Activated T-cell treated with anti-CD3 and anti-CD28 coated beads, Interleukin-2, amount 50 U/mL, for 4 hours (primary cell): ENCODE results near the gene CHST11. TPM values are rescaled to one million over a fixed set of nuclear protein-coding genes. Genes with fewer than 3 reads are reported as not detected.

Source experiments
- ATAC-seq, 2 donors: fragments of 200-7000 bp; cut with Tn5 transposase; one replicate each; pipeline ENCODE4 v1.10.0; 2021
- DNase-seq: peaks from one replicate; pipeline ENCODE4 v3.0.0-alpha.2; 2020
- H3K27me3 Mint-ChIP-seq: one replicate; pipeline ENCODE4 v1.8.0; 2021; ENCODE audit warnings: low read depth, mixed read lengths
- H3K36me3 Mint-ChIP-seq: one replicate; pipeline ENCODE4 v1.8.0; 2022; ENCODE audit warnings: mixed read lengths; ENCODE audit not compliant: insufficient read depth
- H3K4me1 Mint-ChIP-seq: one replicate; pipeline ENCODE4 v1.8.0; 2021; ENCODE audit warnings: low read depth, mixed read lengths
- H3K4me3 Mint-ChIP-seq: one replicate; pipeline ENCODE4 v1.8.0; 2021; ENCODE audit warnings: mild to moderate bottlenecking, moderate library complexity, mixed read lengths
- H3K9me3 Mint-ChIP-seq: one replicate; pipeline ENCODE4 v1.8.0; 2021; ENCODE audit warnings: mixed read lengths
- total RNA-seq, 3 donors: library from RNA; stranded (reverse); gene quantifications; one replicate each; pipeline ENCODE4 v1.2.1, GENCODE V29; 2021

CHST11 gene
- total RNA-seq, 3 donors from 2014 or later, result 40.5 to 70.7 (median 61.7) TPM

- peaks cover 5% of the 10 kb centered on the region for H3K36me3 Mint-ChIP-seq
- H3K4me3 Mint-ChIP-seq, result no peak overlapping the region
- H3K4me1 Mint-ChIP-seq, result peaks cover 54% of the 10 kb centered on the region
- H3K27me3 Mint-ChIP-seq, result no peaks in the 10 kb centered on the region
- no peaks in the 10 kb centered on the region for H3K9me3 Mint-ChIP-seq
- ATAC-seq (no peak), DNase-seq (no peak)
Measured at GRCh38 chr12:104698871-104699270, 242.1 kb downstream of the CHST11 start.

GRCh38 chr12:104699489-104700190 lies 242.9 kb downstream of the CHST11 start:
- no peak overlapping the region for H3K4me3 Mint-ChIP-seq
- DNase-seq, result no peak
- ATAC-seq, result peak; percentile 8 to 9
- peaks cover 49% of the 10 kb centered on the region for H3K4me1 Mint-ChIP-seq
- no peaks in the 10 kb centered on the region for H3K27me3 Mint-ChIP-seq
- H3K36me3 Mint-ChIP-seq, result peaks cover 5% of the 10 kb centered on the region
- H3K9me3 Mint-ChIP-seq, result no peaks in the 10 kb centered on the region

- Mint-ChIP-seq H3K4me3 (no peak overlapping the region), H3K27me3 (no peaks in the 10 kb centered on the region), H3K9me3 (no peaks in the 10 kb centered on the region), H3K36me3 (peaks cover 5% of the 10 kb centered on the region), H3K4me1 (peaks cover 43% of the 10 kb centered on the region)
- no peak for ATAC-seq
- no peak for DNase-seq
Measured at GRCh38 chr12:104700324-104700723, 243.6 kb downstream of the CHST11 start.

- Mint-ChIP-seq H3K4me3 (no peak overlapping the region), H3K27me3 (no peaks in the 10 kb centered on the region), H3K36me3 (peaks cover 5% of the 10 kb centered on the region), H3K4me1 (peaks cover 35% of the 10 kb centered on the region), H3K9me3 (no peaks in the 10 kb centered on the region)
- ATAC-seq (no peak), DNase-seq (no peak)
Measured at GRCh38 chr12:104701301-104701700, 244.6 kb downstream of the CHST11 start.

- Mint-ChIP-seq H3K36me3 (peaks cover 5% of the 10 kb centered on the region), H3K9me3 (no peaks in the 10 kb centered on the region), H3K27me3 (no peaks in the 10 kb centered on the region), H3K4me3 (no peak overlapping the region), H3K4me1 (peaks cover 35% of the 10 kb centered on the region)
- DNase-seq, result no peak
- no peak for ATAC-seq
Measured at GRCh38 chr12:104701756-104702155, 245.0 kb downstream of the CHST11 start.

GRCh38 chr12:104702565-104703139 lies 245.9 kb downstream of the CHST11 start:
- H3K4me3 Mint-ChIP-seq, result no peak overlapping the region
- H3K9me3 Mint-ChIP-seq, result no peaks in the 10 kb centered on the region
- H3K36me3 Mint-ChIP-seq, result peaks cover 5% of the 10 kb centered on the region
- ATAC-seq (no peak), DNase-seq (no peak)
- no peaks in the 10 kb centered on the region for H3K27me3 Mint-ChIP-seq
- H3K4me1 Mint-ChIP-seq, result peaks cover 35% of the 10 kb centered on the region

GRCh38 chr12:104703372-104703771 lies 246.6 kb downstream of the CHST11 start:
- DNase-seq, result no peak
- Mint-ChIP-seq H3K4me3 (no peak overlapping the region), H3K9me3 (no peaks in the 10 kb centered on the region), H3K4me1 (peaks cover 32% of the 10 kb centered on the region), H3K36me3 (peaks cover 5% of the 10 kb centered on the region), H3K27me3 (no peaks in the 10 kb centered on the region)
- ATAC-seq, result no peak

GRCh38 chr12:104704224-104704779 lies 247.6 kb downstream of the CHST11 start:
- Mint-ChIP-seq H3K9me3 (no peaks in the 10 kb centered on the region), H3K27me3 (no peaks in the 10 kb centered on the region), H3K4me3 (no peak overlapping the region), H3K4me1 (peaks cover 32% of the 10 kb centered on the region), H3K36me3 (peaks cover 5% of the 10 kb centered on the region)
- DNase-seq (no peak), ATAC-seq (no peak)

- ATAC-seq (peak in 1 of 2 donors; percentile 39), DNase-seq (no peak)
- peaks cover 34% of the 10 kb centered on the region for H3K4me1 Mint-ChIP-seq
- no peaks in the 10 kb centered on the region for H3K9me3 Mint-ChIP-seq
- H3K27me3 Mint-ChIP-seq, result no peaks in the 10 kb centered on the region
- no peak overlapping the region for H3K4me3 Mint-ChIP-seq
- H3K36me3 Mint-ChIP-seq, result peaks cover 3% of the 10 kb centered on the region
Measured at GRCh38 chr12:104707194-104707593, 250.4 kb downstream of the CHST11 start.

- Mint-ChIP-seq H3K4me3 (no peak overlapping the region), H3K27me3 (no peaks in the 10 kb centered on the region), H3K4me1 (peaks cover 38% of the 10 kb centered on the region), H3K9me3 (no peaks in the 10 kb centered on the region), H3K36me3 (peaks cover 3% of the 10 kb centered on the region)
- peak in 1 of 2 donors; percentile 6 for ATAC-seq
- DNase-seq, result no peak
Measured at GRCh38 chr12:104707794-104708558, 251.2 kb downstream of the CHST11 start.

- Mint-ChIP-seq H3K4me3 (no peak overlapping the region), H3K4me1 (peaks cover 35% of the 10 kb centered on the region), H3K36me3 (no peaks in the 10 kb centered on the region), H3K27me3 (no peaks in the 10 kb centered on the region), H3K9me3 (no peaks in the 10 kb centered on the region)
- no peak for DNase-seq
- ATAC-seq, result no peak
Measured at GRCh38 chr12:104708891-104709290, 252.1 kb downstream of the CHST11 start.

GRCh38 chr12:104709692-104710435 lies 253.1 kb downstream of the CHST11 start:
- Mint-ChIP-seq H3K4me3 (no peak overlapping the region), H3K9me3 (no peaks in the 10 kb centered on the region), H3K36me3 (peaks cover 3% of the 10 kb centered on the region), H3K27me3 (no peaks in the 10 kb centered on the region), H3K4me1 (peaks cover 36% of the 10 kb centered on the region)
- ATAC-seq (peak in 1 of 2 donors; percentile 61), DNase-seq (no peak)

GRCh38 chr12:104710940-104711689 lies 254.4 kb downstream of the CHST11 start:
- no peaks in the 10 kb centered on the region for H3K9me3 Mint-ChIP-seq
- no peak overlapping the region for H3K4me3 Mint-ChIP-seq
- H3K4me1 Mint-ChIP-seq, result peaks cover 44% of the 10 kb centered on the region
- DNase-seq (no peak), ATAC-seq (no peak)
- peaks cover 3% of the 10 kb centered on the region for H3K36me3 Mint-ChIP-seq
- H3K27me3 Mint-ChIP-seq, result no peaks in the 10 kb centered on the region
